ENCODE results near the gene PIP4K2C.
"Not testable (repeated sequence)": the region's sequence is repeated elsewhere in the genome, so short reads cannot be mapped to it uniquely, and the experiment has no call there.

The PIP4K2C gene

GRCh38 chr12:57551637-57552305, 39.2 kb upstream of the PIP4K2C start:
- Histone ChIP-seq H3K9me3 (ENCODE audit: control insufficient read depth, insufficient read depth, low read length) (no peaks in the 10 kb centered on the region), H3K4me1 (ENCODE audit: insufficient read depth, low read length) (peaks cover 15% of the 10 kb centered on the region), H3K36me3 (ENCODE audit: insufficient read depth, low read length) (no peaks in the 10 kb centered on the region), H3K9ac (ENCODE audit: low read depth, low read length) (no peak overlapping the region)

- Histone ChIP-seq H3K9me3 (ENCODE audit: control insufficient read depth, insufficient read depth, low read length) (no peaks in the 10 kb centered on the region), H3K9ac (ENCODE audit: low read depth, low read length) (no peak overlapping the region), H3K36me3 (ENCODE audit: insufficient read depth, low read length) (no peaks in the 10 kb centered on the region), H3K4me1 (ENCODE audit: insufficient read depth, low read length) (peaks cover 15% of the 10 kb centered on the region)
Measured at GRCh38 chr12:57552306-57552651, 38.7 kb upstream of the PIP4K2C start.

- Histone ChIP-seq H3K36me3 (ENCODE audit: insufficient read depth, low read length) (no peaks in the 10 kb centered on the region), H3K9me3 (ENCODE audit: control insufficient read depth, insufficient read depth, low read length) (no peaks in the 10 kb centered on the region), H3K9ac (ENCODE audit: low read depth, low read length) (no peak overlapping the region), H3K4me1 (ENCODE audit: insufficient read depth, low read length) (peaks cover 15% of the 10 kb centered on the region)
Measured at GRCh38 chr12:57552835-57553313, 38.1 kb upstream of the PIP4K2C start.

GRCh38 chr12:57553343-57554202, 37.4 kb upstream of the PIP4K2C start:
- H3K4me1 ChIP-seq (ENCODE audit: insufficient read depth, low read length): peaks cover 15% of the 10 kb centered on the region
- H3K36me3 ChIP-seq (ENCODE audit: insufficient read depth, low read length): no peaks in the 10 kb centered on the region
- H3K9ac ChIP-seq (ENCODE audit: low read depth, low read length): no peak overlapping the region
- no peaks in the 10 kb centered on the region for H3K9me3 ChIP-seq (ENCODE audit: control insufficient read depth, insufficient read depth, low read length)

GRCh38 chr12:57554453-57554852, 36.5 kb upstream of the PIP4K2C start:
- Histone ChIP-seq H3K9ac (ENCODE audit: low read depth, low read length) (no peak overlapping the region), H3K4me1 (ENCODE audit: insufficient read depth, low read length) (peaks cover 7% of the 10 kb centered on the region), H3K36me3 (ENCODE audit: insufficient read depth, low read length) (no peaks in the 10 kb centered on the region), H3K9me3 (ENCODE audit: control insufficient read depth, insufficient read depth, low read length) (no peaks in the 10 kb centered on the region)

GRCh38 chr12:57554897-57555296, 36.1 kb upstream of the PIP4K2C start:
- H3K4me1 ChIP-seq (ENCODE audit: insufficient read depth, low read length): peaks cover 7% of the 10 kb centered on the region
- H3K36me3 ChIP-seq (ENCODE audit: insufficient read depth, low read length): no peaks in the 10 kb centered on the region
- H3K9me3 ChIP-seq (ENCODE audit: control insufficient read depth, insufficient read depth, low read length): no peaks in the 10 kb centered on the region
- H3K9ac ChIP-seq (ENCODE audit: low read depth, low read length): no peak overlapping the region

GRCh38 chr12:57558864-57559263, 32.1 kb upstream of the PIP4K2C start:
- Histone ChIP-seq H3K4me1 (ENCODE audit: insufficient read depth, low read length) (no peaks in the 10 kb centered on the region), H3K36me3 (ENCODE audit: insufficient read depth, low read length) (no peaks in the 10 kb centered on the region), H3K9me3 (ENCODE audit: control insufficient read depth, insufficient read depth, low read length) (no peaks in the 10 kb centered on the region), H3K9ac (ENCODE audit: low read depth, low read length) (no peak overlapping the region)

- no peaks in the 10 kb centered on the region for H3K9me3 ChIP-seq (ENCODE audit: control insufficient read depth, insufficient read depth, low read length)
- no peaks in the 10 kb centered on the region for H3K4me1 ChIP-seq (ENCODE audit: insufficient read depth, low read length)
- no peak overlapping the region for H3K9ac ChIP-seq (ENCODE audit: low read depth, low read length)
- H3K36me3 ChIP-seq (ENCODE audit: insufficient read depth, low read length): no peaks in the 10 kb centered on the region
Measured at GRCh38 chr12:57560516-57560915, 30.5 kb upstream of the PIP4K2C start.

- H3K9me3 ChIP-seq (ENCODE audit: control insufficient read depth, insufficient read depth, low read length); H3K4me1 ChIP-seq (ENCODE audit: insufficient read depth, low read length); H3K9ac ChIP-seq (ENCODE audit: low read depth, low read length); H3K36me3 ChIP-seq (ENCODE audit: insufficient read depth, low read length): not testable (repeated sequence)
Measured at GRCh38 chr12:57561117-57561516, 29.9 kb upstream of the PIP4K2C start.

- H3K36me3 ChIP-seq (ENCODE audit: insufficient read depth, low read length): no peaks in the 10 kb centered on the region
- no peaks in the 10 kb centered on the region for H3K9me3 ChIP-seq (ENCODE audit: control insufficient read depth, insufficient read depth, low read length)
- no peak overlapping the region for H3K9ac ChIP-seq (ENCODE audit: low read depth, low read length)
- no peaks in the 10 kb centered on the region for H3K4me1 ChIP-seq (ENCODE audit: insufficient read depth, low read length)
Measured at GRCh38 chr12:57563358-57563757, 27.6 kb upstream of the PIP4K2C start.

GRCh38 chr12:57564178-57564740, 26.7 kb upstream of the PIP4K2C start:
- H3K36me3 ChIP-seq (ENCODE audit: insufficient read depth, low read length): no peaks in the 10 kb centered on the region
- no peak overlapping the region for H3K9ac ChIP-seq (ENCODE audit: low read depth, low read length)

GRCh38 chr12:57568838-57569237, 22.2 kb upstream of the PIP4K2C start:
- Histone ChIP-seq H3K9me3 (ENCODE audit: control insufficient read depth, insufficient read depth, low read length) (no peaks in the 10 kb centered on the region), H3K9ac (ENCODE audit: low read depth, low read length) (no peak overlapping the region), H3K36me3 (ENCODE audit: insufficient read depth, low read length) (no peaks in the 10 kb centered on the region; the same call in 1 of the 2 replicates), H3K4me1 (ENCODE audit: insufficient read depth, low read length) (no peaks in the 10 kb centered on the region)

More at GRCh38 chr12:57564178-57564740, 26.7 kb upstream of the PIP4K2C start:
- no peaks in the 10 kb centered on the region for H3K4me1 ChIP-seq (ENCODE audit: insufficient read depth, low read length)
- no peaks in the 10 kb centered on the region for H3K9me3 ChIP-seq (ENCODE audit: control insufficient read depth, insufficient read depth, low read length)

- Histone ChIP-seq H3K9me3 (ENCODE audit: control insufficient read depth, insufficient read depth, low read length) (no peaks in the 10 kb centered on the region), H3K4me1 (ENCODE audit: insufficient read depth, low read length) (no peaks in the 10 kb centered on the region), H3K36me3 (ENCODE audit: insufficient read depth, low read length) (no peaks in the 10 kb centered on the region; the same call in 1 of the 2 replicates), H3K9ac (ENCODE audit: low read depth, low read length) (no peak overlapping the region)
Measured at GRCh38 chr12:57569858-57570257, 21.1 kb upstream of the PIP4K2C start.

GRCh38 chr12:57570438-57570837, 20.6 kb upstream of the PIP4K2C start:
- H3K9ac ChIP-seq (ENCODE audit: low read depth, low read length); H3K4me1 ChIP-seq (ENCODE audit: insufficient read depth, low read length); H3K36me3 ChIP-seq (ENCODE audit: insufficient read depth, low read length); H3K9me3 ChIP-seq (ENCODE audit: control insufficient read depth, insufficient read depth, low read length): not testable (repeated sequence)

Data from ES-I3 (cell line).